ENCODE measurements around the gene FLNB.

- no peak for TF ChIP-seq REST (IDR thresholded peaks at IDR 0.05; ENCODE audit: borderline replicate concordance in 1 of 2, low read depth in 1 of 2, low read length in 2 of 2)
- TF ChIP-seq SALL2 (CRISPR knock-in tag; IDR thresholded peaks at IDR 0.05) = no peak
- no peak for TF ChIP-seq POGZ (CRISPR knock-in tag; IDR thresholded peaks at IDR 0.05)
- no peak for TF ChIP-seq ATF4 (CRISPR knock-in tag; IDR thresholded peaks at IDR 0.05)
- TF ChIP-seq ZNF274 (CRISPR knock-in tag; IDR thresholded peaks at IDR 0.05) = no peak
- no peak for TF ChIP-seq YY1 (IDR thresholded peaks at IDR 0.05; ENCODE audit: insufficient read depth, insufficient replicate concordance, low read depth, low read length)
- TF ChIP-seq KLF15 (CRISPR knock-in tag; IDR thresholded peaks at IDR 0.05; ENCODE audit: borderline replicate concordance) = no peak
- TF ChIP-seq MBNL3 (CRISPR knock-in tag; conservative IDR thresholded peaks at IDR 0.05) = no peak
- TF ChIP-seq ZKSCAN1 (IDR thresholded peaks at IDR 0.05; ENCODE audit: low read length) = no peak
- TF ChIP-seq CTCF (CRISPR knock-in tag; IDR thresholded peaks at IDR 0.05) = no peak
- TF ChIP-seq THAP7 (CRISPR knock-in tag; IDR thresholded peaks at IDR 0.05) = no peak
- no peak for TF ChIP-seq RFX1 (IDR thresholded peaks at IDR 0.05)
Measured at GRCh38 chr3:58107597-58107996, 99.4 kb downstream of the FLNB start.
